DMS114 treated with DMSO at 0.1 percent for 48 hours (cell line): ENCODE results near the gene WFIKKN1.

Experiments used
- DNase-seq: peaks from one replicate; lab custom pipeline; 2025; ENCODE audit not compliant: unreplicated experiment; lab: John Stamatoyannopoulos, UW

WFIKKN1 gene

DNA sequence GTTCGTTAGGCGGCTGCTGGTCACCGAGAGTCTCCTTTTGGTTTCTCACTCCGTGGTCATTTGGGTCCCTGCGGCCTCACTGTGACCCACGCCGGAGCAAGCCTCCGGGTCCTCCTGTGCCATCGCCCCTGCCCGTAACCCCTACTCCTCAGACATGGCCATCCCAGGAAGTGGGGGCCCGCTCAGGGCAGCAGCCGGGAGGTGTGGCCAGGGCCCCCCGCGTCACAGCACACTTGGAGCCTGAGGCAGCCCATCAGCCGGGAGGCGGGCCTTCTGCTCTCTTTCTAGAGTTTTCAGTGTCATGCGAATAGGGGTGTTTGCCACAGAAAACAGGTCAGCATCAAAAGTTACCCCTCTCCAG, 7.9 kb upstream of the WFIKKN1 start:
- no peak for DNase-seq

DNA sequence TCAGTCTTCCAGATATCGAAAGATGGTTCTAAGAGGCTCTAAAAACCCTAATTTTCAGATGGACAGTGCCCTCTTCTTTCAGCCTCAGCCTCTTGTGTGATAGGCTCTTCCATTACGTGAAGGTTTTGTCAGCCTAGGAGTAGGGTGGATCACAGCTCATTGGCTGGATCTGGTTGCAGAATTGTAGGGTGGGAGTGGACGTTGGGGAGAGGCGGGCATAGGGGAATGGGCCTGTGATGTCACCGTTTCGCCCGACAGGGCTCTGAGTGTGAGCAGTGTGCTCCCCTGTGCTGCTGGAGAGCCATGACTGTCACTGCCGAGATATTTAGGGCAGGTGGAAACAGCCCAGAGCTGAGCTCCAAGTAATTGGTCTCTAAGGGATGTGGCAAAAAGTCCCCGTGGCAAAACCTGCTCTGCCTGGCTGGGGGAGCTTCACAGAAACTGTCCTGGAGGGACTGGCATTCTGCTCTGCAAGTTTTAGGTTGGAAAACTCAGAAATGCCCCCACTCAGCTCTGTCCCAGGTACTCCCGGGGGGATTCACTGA, 6.2 kb upstream of the WFIKKN1 start:
- no peak for DNase-seq

DNA sequence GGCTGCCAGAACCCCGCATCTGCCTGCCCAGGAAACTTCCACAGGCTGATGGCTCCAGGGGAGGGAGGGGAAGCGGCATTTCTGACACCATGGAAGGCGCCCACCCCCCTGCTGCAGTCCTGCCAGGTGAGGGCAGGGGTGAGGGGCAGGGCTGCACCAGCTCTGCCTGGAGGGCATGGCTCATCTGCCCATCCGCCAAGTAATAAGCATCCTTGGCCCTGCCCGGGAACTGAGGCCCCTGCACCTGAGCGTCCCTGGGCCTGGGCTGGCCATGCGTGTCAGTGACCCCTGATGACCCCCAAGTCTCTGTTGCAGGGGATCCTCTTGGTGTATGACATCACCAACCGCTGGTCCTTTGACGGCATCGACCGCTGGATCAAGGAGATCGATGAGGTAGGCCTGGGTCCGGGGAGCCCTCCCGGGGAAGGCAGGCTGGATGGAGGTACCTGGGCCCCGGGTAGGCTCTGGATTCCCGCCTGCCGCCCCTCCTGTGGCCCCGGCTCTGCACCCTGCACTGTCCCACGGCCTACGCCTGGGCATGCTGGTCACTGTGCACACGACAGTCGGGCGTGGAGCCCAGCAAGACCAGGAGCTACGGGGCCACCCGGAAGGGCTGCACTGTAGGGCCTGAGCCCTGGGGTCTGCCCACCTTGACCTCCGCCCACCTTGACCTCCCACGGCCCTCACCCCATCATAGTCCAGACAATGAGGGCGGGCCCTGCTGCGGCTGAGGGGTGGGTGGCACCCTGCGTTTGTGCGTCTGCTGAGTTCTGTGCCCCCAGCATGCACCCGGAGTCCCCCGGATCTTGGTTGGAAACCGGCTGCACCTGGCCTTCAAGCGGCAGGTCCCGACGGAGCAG, 5.4 kb upstream of the WFIKKN1 start:
- no peak for DNase-seq

DNA sequence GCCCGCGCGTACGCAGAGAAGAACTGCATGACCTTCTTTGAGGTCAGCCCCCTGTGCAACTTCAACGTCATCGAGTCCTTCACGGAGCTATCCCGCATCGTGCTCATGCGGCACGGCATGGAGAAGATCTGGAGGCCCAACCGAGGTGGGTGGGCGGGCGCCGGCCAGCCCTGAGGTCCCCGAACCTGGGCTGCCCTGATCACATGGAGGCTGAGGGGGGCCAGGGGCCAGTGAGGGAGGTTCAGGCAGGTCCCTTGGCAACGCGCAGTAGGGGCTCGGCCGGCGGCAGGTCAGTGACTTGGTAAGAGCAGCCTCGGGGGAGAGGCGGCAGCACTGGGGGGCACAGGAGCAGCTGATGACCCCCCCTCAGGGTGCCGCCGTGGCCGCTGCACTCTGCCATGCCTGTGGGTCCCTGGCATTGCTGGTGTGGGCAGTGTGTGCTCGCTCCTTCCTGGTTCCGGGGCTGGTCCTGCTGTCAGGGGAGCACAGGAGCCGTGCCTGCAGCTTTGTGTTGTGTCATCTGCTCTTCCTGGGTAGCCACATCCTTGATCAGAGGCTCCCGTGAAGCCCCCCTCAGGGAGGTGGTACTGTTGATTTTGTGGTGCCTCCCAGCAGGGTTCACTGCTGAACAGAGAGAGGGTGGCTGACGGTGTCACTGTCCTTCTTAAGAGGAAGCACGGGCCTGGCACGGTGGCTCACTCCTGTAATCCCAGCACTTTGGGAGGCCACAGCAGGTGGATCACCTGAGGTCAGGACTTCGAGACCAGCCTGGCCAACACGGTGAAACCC, 4.6 kb upstream of the WFIKKN1 start:
- no peak for DNase-seq

DNA sequence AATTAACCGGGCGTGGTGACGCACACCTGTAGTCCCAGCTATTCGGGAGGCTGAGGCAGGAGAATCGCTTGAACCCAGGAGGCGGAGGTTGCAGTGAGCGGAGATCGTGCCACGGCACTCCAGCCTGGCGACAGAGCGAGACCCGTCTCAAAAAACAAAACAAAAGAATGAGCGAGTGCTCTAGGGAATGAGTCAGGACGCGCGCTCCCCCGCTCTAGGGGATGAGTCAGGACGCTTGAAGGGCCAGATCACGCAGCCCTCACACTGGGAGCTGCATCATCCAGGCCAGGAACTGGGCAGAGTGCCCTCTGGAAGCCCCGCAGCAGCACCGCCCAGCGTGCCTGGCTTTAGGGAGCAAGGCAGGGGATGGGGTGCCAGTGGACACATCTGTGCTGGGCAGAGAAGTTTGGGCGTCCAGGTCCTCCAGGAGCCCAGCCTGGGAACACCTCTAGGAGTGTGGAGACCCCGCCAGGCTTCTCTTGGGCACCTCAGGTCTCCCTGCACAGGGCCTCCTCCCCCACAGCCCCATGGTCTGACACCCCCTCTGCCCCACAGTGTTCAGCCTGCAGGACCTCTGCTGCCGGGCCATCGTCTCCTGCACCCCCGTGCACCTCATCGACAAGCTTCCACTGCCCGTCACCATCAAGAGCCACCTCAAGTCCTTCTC, 3.9 kb upstream of the WFIKKN1 start:
- no peak for DNase-seq

DNA sequence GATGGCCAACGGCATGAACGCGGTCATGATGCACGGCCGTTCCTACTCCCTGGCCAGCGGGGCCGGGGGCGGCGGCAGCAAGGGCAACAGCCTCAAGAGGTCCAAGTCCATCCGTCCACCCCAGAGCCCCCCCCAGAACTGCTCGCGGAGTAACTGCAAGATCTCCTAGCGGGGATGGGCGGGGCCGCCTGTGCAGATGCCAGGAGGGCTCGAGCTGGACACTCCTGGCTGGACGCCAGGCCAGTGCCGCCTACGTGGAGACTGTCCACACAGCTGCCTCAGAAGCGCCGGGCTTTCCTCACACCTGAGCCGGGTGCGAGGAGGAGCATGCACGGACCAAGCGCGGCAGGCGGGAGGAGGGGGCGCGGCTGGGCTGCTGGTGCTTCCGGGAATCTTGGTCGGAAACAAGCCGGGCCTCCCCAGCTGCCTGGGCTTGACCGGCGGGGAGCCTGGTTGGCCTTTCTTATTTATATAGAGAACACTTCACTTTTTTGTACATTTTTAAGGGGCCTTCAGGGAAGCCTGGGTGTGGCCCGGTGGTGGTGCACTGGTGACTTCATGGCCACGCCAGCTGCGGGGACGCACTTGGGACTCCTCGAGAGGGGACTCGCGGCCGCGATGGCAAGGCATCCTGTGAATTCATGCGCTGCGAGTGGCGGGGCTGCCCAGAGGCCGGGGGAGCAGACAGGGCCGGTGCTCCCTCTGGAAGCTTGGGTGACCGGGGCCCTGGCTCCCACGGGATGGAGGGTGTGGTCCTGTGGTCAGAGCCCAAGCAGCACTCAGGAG, 3.1 kb upstream of the WFIKKN1 start:
- DNase-seq: no peak

DNA sequence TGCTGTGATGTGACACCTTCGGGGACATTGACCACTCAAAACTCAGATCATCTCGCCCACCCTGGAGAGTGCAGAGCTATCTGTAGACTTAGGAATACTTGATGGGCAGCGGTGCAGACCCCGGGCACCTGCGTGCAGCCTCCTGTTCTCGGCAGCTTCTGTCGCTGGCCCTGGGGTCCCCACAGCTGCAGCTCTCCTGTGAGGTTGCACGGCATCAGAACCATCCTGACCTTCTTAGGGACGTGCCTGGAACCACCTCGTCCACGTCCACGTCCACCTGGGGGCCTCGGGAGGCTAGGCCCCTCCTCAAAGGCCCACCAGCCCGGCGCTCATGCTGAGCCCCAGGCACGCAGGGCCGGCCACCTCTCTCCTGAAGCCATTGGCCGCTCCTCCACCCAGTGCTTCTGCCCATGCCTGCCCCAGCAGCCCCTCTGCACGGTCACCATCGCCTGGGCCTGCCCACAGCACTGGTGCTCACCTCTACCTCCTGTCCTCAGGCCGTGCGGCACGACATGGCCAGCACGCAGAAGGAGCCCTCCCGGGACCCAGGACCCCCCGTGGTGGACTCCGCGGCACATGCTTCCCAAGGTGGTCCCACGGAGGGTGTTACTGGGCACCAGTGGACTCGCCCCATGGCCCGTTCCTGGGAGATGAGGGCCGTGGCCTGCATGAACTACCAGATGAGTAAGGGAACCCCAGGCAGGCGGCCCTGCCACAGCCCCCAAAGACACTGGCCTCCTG, 2.3 kb upstream of the WFIKKN1 start:
- no peak for DNase-seq

DNA sequence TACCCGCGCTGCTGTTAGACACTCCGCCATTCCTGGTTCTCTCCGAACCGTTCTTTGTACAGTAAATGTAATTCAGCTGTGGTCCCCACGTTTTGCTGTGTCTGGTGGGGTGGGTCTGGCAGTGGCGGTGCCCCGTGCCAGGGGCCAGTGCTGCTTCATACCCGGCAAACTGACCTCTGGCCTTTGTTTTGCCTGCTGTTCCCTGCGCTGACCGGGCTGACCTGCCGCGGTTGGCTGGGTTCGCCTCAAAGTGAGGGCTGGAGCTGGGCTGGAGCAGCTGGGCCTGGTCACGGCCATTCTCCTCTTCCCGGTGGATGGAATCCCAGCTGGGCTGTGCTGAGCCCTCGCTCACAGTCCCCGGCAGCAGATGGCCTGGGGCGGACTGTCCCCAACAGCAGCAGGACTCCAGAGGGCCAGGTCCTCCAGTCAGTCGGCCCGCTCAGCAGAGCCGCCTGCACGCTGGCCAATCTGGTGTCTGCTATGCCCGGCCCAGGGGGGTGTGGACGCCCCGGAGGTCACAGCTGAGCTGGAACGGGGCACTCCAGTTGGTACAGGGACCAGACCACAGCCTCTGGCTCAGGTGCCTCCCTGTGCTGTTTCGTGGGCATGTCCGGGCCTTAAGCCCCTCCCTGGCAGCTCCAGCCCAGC, 1.5 kb upstream of the WFIKKN1 start:
- no peak for DNase-seq

DNA sequence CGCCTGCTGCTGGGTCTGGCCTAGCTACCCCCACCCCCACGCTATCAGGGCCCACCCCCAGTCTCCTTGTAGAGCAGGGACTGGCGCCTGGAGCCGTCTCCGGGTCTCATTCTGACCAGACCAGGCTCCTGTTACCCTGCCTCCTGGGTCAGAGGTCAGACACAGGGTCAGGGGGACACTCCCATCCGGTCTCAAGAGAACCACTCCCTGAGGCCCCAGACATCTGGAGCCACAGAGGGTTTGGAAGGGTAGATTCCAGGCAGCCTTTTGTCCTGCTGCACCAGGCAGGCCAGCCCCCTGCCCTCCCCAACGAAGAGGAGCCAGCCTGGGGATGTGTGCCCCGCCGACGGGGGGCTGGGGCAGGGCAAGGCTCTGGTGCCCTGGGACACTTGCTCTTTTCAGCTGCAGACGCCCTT, 944 bp upstream of the WFIKKN1 start:
- DNase-seq: no peak

DNA sequence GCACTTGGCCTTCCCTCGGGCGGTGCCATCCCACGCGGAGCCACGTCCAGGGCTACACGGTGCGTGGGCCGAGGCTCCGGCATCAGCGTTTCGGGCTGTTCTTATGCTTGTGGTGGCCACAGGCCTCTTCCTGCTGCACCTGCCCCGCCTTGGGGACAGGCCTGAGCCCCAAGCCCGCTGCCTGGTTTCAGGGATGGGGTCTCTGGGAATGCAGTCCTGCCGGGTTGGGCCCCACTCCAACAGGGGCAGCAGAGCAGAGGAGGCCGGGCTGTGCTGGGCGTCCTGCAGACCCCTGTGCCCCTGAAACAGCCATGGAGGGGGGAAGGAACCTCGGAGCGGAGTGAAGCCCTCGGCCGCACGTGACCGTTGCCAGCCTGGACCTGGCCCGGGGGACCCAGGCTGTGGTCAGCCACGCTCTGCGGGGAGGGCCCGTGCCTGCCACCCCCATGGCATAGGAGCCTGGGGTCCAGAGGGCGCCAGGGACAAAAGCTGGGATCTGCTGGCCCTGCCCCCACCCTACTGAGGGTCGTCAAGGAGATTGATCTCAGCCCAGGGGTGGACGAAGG, 453 bp upstream of the WFIKKN1 start:
- DNase-seq: no peak

DNA sequence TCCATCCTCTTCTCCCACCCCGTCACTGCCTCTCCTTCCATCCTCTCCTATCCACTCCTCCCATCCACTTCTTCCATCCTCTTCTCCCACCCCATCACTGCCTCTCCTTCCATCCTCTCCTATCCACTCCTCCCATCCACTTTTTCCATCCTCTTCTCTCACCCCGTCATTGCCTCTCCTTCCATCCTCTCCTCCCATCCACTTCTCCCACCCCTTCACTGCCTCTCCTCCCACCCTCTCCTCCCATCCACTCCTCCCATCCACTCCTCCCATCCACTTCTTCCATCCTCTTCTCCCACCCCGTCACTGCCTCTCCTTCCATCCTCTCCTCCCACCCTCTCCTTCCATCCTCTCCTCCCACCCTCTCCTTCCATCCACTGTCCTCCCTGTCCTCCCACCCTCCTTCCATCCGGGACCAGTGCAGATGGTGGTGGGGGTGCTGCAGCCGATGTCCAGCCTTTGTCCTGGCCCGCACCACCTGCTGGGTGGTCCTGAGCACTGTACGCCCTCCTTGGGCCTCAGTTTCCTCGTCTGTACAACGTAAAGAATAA, 1.1 kb downstream of the WFIKKN1 start:
- no peak for DNase-seq

DNA sequence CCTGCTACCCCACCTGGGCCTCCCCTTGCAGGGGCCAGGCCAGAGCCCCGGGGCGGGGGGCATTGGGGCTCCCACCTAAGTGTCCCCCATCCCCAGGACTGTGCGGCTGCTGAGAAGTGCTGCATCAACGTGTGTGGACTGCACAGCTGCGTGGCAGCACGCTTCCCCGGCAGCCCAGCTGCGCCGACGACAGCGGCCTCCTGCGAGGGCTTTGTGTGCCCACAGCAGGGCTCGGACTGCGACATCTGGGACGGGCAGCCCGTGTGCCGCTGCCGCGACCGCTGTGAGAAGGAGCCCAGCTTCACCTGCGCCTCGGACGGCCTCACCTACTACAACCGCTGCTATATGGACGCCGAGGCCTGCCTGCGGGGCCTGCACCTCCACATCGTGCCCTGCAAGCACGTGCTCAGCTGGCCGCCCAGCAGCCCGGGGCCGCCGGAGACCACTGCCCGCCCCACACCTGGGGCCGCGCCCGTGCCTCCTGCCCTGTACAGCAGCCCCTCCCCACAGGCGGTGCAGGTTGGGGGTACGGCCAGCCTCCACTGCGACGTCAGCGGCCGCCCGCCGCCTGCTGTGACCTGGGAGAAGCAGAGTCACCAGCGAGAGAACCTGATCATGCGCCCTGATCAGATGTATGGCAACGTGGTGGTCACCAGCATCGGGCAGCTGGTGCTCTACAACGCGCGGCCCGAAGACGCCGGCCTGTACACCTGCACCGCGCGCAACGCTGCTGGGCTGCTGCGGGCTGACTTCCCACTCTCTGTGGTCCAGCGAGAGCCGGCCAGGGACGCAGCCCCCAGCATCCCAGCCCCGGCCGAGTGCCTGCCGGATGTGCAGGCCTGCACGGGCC, 1.9 kb downstream of the WFIKKN1 start:
- DNase-seq: no peak

DNA sequence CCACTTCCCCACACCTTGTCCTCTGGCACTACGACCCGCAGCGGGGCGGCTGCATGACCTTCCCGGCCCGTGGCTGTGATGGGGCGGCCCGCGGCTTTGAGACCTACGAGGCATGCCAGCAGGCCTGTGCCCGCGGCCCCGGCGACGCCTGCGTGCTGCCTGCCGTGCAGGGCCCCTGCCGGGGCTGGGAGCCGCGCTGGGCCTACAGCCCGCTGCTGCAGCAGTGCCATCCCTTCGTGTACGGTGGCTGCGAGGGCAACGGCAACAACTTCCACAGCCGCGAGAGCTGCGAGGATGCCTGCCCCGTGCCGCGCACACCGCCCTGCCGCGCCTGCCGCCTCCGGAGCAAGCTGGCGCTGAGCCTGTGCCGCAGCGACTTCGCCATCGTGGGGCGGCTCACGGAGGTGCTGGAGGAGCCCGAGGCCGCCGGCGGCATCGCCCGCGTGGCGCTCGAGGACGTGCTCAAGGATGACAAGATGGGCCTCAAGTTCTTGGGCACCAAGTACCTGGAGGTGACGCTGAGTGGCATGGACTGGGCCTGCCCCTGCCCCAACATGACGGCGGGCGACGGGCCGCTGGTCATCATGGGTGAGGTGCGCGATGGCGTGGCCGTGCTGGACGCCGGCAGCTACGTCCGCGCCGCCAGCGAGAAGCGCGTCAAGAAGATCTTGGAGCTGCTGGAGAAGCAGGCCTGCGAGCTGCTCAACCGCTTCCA, 2.7 kb downstream of the WFIKKN1 start:
- no peak for DNase-seq

DNA sequence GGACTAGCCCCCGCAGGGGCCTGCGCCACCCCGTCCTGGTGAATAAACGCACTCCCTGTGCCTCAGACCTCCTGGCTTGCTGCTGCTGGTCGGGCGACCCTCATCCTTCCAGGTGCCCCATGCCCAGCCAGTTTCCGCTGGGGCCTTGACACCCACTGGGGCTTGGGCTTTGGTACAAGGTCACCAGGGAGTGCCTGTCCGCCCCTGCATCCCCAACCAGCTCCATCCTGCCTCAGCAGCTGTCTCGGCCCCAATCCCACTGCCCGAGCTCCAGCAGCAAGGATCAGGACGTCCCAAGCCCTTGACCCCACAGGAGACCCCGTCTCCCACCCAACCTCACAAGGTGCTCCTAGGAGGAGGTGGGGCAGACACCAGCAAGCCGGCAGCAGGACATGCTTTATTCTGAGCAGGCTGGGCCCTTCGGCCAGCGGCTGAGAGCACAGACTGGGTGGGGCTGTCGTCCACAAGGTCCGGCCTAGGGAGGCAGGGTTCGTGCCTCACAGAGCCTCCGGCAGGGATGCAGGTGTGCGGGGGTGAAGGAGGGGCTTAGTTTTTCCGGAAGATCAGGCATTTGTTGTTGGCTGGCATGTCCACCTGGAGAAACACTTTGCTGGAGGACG, 3.4 kb downstream of the WFIKKN1 start:
- no peak for DNase-seq

DNA sequence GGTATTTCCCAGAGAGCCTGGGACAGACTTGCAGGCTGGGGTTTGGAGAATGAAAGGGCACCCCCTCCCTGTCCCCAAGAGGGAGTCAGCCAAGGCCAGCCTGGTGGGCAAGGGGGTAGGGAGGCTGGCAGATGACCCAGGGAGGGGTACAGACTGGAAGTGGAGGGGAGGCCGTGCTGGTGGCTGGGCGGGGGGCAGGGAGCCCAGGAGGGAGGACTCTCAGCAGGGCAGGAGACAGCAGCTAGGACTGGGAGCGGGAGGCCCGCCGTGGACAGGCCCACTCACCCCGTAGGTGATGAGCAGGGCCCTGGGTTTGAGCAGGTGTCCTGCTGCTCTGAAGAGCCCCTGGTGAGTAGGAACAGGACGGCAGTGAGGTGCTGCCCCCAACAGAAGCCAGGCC, 4.2 kb downstream of the WFIKKN1 start:
- DNase-seq: no peak

DNA sequence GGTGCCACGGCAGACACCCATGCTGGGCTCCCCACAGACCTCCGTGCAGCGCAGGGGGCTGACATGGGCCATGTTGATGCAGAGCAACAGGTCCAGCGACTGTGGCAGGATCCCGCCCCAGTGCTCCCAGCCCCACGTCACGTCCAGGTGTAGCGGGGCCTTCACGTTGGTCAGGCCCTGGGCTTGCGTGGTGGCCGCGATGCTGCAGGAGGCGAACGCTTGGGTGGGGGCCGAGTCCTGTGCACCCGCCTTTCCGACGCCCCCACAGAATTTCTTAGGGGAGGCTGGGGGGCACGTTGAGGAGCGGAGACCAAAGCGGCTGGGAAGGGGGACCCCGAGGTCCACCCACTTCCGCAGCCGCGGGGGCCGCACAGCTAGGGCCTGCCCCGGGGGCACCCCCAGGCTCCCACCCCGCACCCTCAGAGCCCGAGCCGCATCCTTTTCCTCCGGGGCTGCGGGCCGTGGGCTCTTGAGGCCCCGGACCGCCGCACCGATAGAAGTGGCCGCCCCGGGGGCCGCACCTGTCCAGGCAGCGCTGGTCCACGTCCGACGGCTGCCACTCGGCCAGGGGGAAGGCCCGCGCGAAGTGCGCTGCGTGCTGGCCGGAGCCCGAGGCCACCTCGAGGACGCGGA, 4.9 kb downstream of the WFIKKN1 start:
- no peak for DNase-seq
